CD4-positive, alpha-beta T cell treated with Interferon gamma for 1 hour (primary cell): ENCODE data around the gene OR1K1.
"Not testable (repeated sequence)": the region's sequence is repeated elsewhere in the genome, so short reads cannot be mapped to it uniquely, and the experiment has no call there.

Source experiments
- DNase-seq: peaks from one replicate; pipeline ENCODE4 v3.0.0-alpha.2; 2020

The OR1K1 gene

GRCh38 chr9:122814545-122814944 lies 14.6 kb downstream of the OR1K1 start:
- DNase-seq: no peak

- no peak for DNase-seq
Measured at GRCh38 chr9:122815544-122815943, 15.6 kb downstream of the OR1K1 start.

- peak; percentile 24 for DNase-seq
Measured at GRCh38 chr9:122816163-122816867, 16.4 kb downstream of the OR1K1 start.

- no peak for DNase-seq
Measured at GRCh38 chr9:122819326-122819725, 19.4 kb downstream of the OR1K1 start.

GRCh38 chr9:122819791-122820489 lies 20.0 kb downstream of the OR1K1 start:
- DNase-seq: no peak

- DNase-seq: no peak
Measured at GRCh38 chr9:122820490-122820845, 20.5 kb downstream of the OR1K1 start.

- DNase-seq: peak; percentile 27
Measured at GRCh38 chr9:122821278-122821943, 21.5 kb downstream of the OR1K1 start.

GRCh38 chr9:122822056-122822455 lies 22.1 kb downstream of the OR1K1 start:
- no peak for DNase-seq

- DNase-seq: no peak
Measured at GRCh38 chr9:122822938-122823337, 23.0 kb downstream of the OR1K1 start.

- DNase-seq: no peak
Measured at GRCh38 chr9:122827761-122828093, 27.8 kb downstream of the OR1K1 start.

- not testable (repeated sequence) for DNase-seq
Measured at GRCh38 chr9:122828965-122829284, 29.0 kb downstream of the OR1K1 start.

- no peak for DNase-seq
Measured at GRCh38 chr9:122832194-122832593, 32.3 kb downstream of the OR1K1 start.

- no peak for DNase-seq
Measured at GRCh38 chr9:122835313-122835731, 35.4 kb downstream of the OR1K1 start.

GRCh38 chr9:122837266-122837850 lies 37.4 kb downstream of the OR1K1 start:
- no peak for DNase-seq

GRCh38 chr9:122838441-122838840 lies 38.5 kb downstream of the OR1K1 start:
- not testable (repeated sequence) for DNase-seq

GRCh38 chr9:122841501-122841900 lies 41.6 kb downstream of the OR1K1 start:
- DNase-seq: no peak

GRCh38 chr9:122844137-122844536 lies 44.2 kb downstream of the OR1K1 start:
- DNase-seq: no peak

- DNase-seq: no peak
Measured at GRCh38 chr9:122845116-122845515, 45.2 kb downstream of the OR1K1 start.

- no peak for DNase-seq
Measured at GRCh38 chr9:122846371-122846940, 46.5 kb downstream of the OR1K1 start.

- DNase-seq: no peak
Measured at GRCh38 chr9:122848256-122848943, 48.5 kb downstream of the OR1K1 start.
